RCC 7860 (cell line): Measurements from ENCODE around the gene SUSD2.
"Not testable (repeated sequence)": the region's sequence is repeated elsewhere in the genome, so short reads cannot be mapped to it uniquely, and the experiment has no call there.

Source experiments
- DNase-seq: peaks from one replicate; pipeline ENCODE4 v3.0.0-alpha.2; 2015; ENCODE audit warnings: low spot score
- FAIRE-seq: peaks from 2 replicates; lab custom pipeline; 2012; peaks lifted over from hg19 to GRCh38; lab: Jason Lieb, UNC

SUSD2 gene

DNA sequence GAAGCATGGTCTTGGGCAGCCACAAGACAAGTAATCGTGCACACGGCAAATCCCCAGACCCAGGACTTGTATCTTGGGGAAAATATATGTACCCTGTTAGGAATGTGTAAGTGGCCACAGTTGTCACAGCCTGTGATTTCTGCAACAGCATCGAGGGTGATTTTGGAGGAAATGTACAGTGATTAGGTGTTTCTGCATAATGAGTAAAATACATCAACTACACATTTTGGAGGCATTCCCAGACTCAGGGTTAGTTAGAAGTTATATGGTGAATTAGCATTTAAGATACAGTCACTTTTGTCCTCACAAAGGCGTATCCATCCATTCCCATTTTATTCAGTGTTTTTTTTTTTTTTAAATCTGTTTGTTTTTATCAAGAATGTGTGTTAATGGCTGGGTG, 28.4 kb downstream of the SUSD2 start:
- FAIRE-seq (no peak), DNase-seq (no peak)

DNA sequence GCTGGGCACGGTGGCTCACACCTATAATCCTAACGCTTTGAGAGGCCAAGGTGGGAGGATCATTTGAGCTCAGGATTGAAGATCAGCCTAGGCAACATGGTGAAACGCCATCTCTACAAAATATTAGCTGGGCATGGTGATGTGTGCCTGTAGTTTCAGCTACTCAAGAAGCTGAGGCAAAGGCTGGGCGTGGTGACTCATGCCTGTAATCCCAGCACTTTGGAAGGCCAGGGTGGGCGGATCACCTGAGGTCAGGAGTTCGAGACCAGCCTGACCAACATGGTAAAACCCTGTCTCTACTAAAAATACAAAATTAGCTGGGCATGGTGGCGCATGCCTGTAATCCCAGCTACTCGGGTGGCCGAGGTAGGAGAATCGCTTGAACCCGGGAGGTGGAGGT, 29.1 kb downstream of the SUSD2 start:
- not testable (repeated sequence) for DNase-seq, FAIRE-seq

DNA sequence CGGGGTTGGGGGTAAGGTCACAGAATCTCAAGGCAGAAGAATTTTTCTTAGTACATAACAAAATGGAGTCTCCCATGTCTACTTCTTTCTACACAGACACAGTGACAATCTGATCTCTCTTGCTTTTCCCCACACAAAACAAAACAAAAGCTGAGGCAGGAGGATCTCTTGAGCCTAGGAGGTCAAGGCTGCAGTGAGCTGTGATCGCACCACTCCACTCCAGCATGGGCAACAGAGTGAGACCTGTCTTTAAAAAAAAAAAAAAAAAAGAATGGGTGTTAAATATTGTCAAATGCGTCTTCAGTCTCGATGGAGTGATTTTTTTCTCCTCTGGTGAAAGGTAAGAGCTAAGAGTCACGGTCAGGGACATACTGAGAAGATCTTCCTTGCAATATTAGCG, 30.4 kb downstream of the SUSD2 start:
- FAIRE-seq, DNase-seq: not testable (repeated sequence)

DNA sequence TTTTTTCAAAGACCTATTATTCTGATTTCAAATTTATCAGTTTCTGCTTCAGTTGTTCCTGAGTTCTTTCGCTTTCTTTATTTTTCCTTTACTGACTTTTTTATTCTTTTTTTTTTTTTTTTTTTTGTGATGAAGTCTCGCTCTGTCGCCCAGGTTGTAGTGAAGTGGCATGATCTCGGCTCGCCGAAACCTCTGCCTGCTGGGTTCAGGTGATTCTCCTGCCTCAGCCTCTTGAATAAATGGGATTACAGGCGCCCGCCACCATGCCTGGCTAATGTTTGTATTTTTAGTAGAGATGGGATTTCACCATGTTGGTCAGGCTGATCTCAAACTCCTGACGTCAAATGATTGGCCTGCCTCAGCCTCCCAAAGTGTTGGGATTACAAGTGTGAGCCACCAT, 31.8 kb downstream of the SUSD2 start:
- FAIRE-seq, DNase-seq: not testable (repeated sequence)

DNA sequence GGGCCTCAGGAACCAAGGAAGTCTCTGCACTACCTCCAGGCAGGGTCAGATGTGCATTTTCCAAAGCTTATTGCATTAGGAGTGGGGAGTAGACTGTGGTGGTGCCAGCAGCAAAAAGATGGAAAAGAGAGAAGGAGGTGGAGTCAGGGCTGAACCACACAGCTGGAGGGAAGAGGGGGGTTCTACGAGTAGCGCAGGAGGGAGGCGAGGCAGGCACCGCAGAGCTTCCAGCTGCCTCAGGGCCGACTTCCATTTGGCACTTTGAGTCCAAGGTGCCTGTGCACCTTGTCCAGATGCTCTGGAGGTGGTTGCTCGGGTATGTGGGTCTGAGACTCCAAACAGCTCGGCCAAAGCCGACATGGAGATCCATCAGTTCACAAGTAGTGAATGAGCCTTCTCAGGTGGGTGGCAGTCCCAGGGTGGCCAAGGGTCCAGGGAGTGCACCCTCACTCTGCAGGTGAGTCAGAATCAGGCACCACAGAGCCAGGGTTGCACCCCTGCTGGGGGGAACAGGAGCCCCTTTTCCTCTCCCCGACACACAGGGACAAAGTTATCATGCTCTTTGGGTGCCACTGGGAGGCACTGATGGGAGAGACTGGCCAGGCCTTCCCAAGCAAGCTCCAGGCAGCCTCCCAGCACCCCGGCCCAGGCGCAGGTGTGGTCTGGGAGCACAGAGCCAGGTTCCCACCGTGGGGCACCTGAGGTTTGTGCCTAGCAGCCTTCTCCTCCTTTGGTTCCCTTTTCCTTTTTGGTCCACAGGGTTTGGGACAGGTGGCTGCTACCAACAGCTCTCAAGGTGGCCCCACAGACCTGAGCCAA, 33.4 kb downstream of the SUSD2 start:
- no peak for DNase-seq
- no peak for FAIRE-seq

DNA sequence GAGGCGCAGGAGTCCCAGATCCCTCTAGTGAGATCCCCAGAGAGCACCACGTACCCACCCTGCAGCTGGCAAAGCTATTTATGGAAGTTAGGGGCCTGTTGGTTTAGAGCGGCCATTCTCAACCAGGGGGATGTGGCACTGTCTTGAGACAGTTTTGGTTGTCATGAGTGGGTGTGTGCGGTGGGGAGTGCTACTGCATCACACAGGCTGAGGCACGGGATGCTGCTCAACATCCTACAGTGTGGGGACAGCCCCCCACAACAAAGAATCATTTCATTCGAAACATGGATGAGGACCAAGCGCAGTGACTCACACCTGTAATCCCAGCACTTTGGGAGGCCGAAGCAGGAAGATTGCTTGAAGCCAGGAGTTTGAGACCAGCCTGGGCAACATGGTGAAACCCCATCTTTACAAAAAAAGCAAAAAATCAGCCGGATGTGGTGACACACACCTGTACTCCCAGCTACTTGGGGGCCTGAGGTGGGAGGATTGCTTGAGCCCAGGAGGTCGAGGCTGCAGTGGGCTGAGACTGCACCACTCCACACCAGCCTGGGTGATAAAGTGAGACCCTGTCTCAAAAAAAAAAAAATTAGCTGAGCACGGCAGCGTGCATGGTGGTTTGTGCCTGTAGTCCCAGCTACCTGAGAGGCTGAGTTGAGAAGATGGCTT, 35.4 kb downstream of the SUSD2 start:
- FAIRE-seq: no peak

DNA sequence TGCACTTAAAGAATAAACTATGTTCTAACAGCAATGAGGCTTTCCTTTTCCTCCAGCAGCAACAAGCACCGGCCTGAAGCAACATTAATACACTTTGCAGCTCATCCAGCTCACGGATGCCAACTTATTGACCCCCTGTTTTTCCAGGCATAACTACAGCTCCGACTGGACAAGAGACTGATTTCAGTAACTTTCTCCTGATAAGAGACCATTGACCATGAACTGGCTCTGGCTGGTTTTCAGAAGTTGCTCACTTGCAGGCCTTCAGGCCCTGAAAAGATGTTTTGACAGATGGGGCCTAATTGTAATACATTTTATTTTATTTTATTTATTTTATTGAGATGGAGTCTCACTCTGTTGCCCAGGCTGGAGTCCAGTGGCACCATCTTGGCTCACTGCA, 36.1 kb downstream of the SUSD2 start:
- no peak for FAIRE-seq
- DNase-seq: no peak

More for the DNA sequence above, 35.4 kb downstream of the SUSD2 start:
- DNase-seq: no peak

DNA sequence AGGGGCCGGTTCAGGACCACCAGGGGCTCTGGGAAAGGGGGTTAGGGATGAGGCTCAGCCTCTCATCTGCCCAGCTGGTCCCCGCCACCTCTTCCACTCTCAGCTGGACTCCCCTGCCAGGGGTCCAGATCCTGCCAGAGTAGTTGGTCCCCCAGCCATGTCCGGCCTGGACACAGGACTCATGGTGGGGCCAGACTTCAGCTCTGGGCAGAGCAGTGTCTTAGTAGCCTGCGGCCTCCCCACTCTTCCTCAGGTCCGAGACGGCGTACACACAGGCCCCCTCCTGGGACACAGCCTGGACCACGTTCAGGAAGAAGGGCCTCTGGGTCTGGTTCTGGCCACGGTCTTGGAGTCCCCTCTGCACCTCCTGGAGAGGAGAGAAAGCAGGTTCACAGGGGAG, 38.5 kb downstream of the SUSD2 start:
- no peak for DNase-seq
- FAIRE-seq: no peak

DNA sequence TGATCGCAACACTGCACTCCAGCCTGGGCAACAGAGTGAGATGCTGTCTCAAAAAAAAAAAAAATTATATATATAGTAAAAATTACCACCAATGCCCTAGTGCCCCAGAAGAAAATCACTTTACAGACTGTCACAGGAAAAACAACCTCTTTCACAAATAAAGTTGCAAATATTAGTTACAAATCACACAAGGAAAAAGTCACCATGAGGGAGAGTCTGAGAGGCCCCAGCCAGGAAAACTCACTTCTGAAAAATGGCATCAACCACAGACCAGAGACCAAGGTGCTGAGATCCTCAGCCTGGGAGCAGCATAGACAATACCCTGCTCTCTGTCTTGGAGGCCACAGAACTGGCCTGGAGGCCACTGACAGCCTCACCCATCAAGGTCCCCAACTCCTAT, 43.2 kb downstream of the SUSD2 start:
- DNase-seq: no peak
- no peak for FAIRE-seq

DNA sequence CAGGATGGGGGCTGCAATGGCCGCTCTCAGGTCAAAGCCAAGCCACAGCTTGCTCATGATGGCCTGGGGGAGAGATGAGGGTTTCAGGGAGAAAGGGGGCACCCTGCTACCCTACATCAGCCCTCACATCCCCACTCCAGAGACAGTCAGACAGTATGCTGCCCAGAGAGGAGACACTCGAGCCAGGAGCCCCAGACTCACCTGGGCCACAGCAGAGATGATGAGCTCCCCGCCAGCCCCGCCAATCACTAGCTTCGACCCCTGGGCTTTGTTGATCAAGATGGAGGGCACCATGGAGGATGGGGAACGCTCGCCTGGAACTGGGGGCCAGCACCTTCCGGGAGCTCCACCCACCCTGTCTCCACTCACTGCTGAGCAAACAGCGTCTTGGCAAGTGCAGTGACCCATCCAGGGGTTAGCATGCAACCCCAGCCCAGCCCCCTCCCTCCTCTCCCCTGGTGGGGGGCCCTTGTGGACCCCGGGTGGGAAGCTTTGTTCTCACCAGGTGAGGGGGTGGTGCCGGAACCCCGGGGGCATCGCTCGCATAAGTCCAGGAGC, 43.8 kb downstream of the SUSD2 start:
- DNase-seq (no peak), FAIRE-seq (no peak)

DNA sequence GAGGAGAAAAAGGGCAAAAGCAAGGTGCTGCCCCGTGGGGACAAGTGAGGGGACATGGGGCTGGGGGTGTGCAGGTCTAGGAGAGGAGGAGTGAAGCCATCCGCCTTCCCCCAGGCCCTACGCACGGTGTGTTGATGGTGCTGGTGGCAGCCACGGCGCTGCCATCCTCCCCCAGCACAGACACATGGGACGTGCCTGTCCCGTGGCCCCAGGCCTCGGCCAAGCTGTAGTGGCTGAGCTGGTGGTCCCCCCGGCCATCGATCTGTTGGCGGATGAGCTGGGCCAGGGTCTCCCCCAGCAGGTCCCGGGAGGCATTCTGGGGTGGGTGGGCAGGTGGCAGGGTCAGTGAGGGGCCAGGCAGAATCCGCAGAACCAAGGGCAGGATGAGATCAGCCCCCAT, 44.7 kb downstream of the SUSD2 start:
- no peak for FAIRE-seq
- no peak for DNase-seq

DNA sequence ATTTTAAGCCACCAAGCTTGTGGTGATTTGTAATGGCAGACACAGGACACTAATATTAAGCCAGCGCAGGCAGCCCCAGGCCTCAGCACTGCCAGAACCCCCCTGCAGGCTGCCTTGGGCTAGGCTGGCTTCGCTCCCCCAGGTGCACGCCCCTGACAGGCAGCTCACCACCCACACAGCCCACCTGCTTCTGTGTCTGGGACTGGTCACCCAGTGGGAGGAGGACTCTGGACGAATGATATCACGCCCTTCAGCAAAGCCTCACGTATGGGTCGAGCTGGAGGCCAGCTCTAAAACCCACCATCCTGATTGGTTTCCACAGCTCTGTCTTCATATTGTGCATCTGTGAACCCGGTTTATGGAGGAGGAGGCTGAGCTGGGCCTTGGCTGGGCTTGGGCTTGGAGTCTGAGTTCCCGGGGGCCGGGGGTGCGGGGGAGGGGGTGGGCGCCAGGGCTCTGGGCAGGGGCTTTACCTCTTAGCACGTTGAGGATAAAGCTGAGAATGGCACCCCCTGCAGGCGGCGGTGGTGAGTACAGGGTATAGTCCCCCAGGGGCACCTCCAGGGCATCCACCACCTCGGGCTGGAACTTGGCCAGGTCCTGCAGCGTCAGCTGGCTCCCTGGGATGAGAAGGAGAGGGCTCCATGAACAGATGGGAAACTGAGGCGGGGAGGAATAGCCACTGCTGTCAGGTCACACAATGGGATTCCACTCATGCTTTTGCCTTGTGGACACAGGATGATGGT, 49.8 kb downstream of the SUSD2 start:
- no peak for FAIRE-seq

DNA sequence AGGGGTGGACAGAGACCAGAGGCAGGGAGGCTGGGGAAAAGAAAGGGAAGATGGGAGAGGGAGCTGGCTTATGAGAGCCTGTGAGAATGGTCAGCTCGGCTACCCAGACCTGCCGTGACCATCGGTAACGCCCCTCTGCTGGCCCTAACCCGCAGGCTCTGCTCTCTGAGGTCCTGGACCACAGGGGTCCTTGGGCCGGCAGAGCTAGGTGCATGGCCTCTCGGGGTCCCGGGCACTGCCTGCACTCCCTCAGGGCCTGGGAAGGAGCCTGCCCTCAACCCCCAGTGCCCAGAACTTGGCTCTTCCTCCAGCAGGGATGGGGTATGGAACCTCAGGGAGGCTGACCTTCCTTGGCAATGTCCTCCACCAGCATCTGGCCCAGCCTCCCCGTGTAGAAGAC, 50.4 kb downstream of the SUSD2 start:
- FAIRE-seq: no peak

More for the DNA sequence above, 49.8 kb downstream of the SUSD2 start:
- DNase-seq: no peak

DNA sequence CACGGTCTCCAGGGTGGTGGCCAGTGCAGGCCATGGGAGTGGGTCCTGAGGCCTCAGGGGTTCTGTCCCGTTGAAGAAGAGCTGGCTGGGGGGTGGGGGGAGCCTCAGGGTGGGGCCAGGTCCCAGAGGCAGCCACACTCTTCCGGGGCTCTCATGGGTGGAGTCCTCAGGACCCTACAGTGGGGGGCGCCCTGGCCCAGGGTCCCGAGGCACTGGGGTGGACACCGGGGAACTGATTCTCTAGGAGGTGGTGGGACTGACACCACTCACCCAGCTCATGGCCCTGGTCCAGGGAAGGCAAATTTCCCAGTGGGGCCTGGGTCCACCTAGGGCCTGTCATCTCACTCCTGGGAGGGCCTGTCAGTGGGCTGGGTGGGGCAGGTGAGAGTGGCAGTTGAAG, 50.8 kb downstream of the SUSD2 start:
- FAIRE-seq (no peak), DNase-seq (no peak)

More for the DNA sequence above, 50.4 kb downstream of the SUSD2 start:
- DNase-seq: no peak

DNA sequence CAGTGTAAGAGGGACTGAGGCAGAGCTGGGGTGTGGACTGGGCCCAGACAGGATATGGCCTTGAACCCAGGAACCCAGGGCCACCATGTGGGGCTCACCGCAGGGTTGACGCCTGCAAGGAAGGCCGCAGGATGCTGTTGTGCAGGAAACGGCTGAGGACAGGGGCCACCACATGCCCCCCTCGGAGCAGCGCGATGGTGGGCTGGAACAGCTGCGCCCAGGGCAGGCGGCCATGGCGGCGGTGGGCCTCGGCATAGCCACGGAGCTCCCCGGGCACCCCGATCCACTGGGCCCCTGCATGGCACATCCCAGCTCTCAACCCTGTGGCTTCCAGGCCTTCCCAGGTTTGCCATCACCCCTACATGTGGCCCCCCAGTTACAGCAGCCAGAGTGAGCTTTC, 51.4 kb downstream of the SUSD2 start:
- no peak for DNase-seq
- no peak for FAIRE-seq

DNA sequence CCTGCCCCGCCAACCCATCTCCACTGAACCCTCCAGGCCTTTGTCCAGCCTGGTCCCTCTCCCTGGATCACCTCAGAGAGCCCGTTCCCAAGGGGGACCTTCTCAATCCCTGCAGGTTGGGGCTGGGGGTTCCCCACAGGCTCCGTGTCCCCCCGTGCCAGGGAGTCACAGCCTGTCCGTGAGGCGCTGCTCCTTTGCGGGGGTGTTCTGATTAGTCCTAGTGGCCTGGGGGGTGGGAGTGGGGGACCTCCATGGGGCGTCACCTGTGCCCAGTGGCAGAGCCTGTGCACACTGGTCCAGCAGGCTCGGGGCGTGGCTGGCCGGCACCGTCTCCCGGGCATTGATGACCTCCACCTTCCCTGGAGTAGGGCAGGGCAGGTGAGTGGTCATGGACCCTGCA, 51.9 kb downstream of the SUSD2 start:
- DNase-seq: no peak
- FAIRE-seq: no peak

DNA sequence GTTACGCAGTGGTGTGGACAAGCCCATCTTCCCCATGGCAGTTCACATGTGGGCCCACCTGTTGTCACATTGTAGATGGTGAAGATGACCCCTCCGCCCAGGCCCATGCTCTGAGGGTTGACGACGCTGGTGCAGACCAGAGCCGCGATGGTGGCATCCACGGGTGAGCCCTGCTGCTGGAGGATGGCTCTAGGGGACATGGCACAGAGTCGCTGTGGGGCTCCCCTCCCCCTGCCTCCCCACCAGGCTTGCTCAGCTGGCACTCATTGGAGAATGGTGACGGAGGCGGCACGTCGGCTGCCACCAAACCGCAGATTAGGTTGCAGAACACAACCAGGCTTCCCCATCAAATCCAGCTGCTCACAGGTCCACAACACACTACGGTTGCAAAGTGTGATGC, 52.5 kb downstream of the SUSD2 start:
- FAIRE-seq (no peak), DNase-seq (no peak)

DNA sequence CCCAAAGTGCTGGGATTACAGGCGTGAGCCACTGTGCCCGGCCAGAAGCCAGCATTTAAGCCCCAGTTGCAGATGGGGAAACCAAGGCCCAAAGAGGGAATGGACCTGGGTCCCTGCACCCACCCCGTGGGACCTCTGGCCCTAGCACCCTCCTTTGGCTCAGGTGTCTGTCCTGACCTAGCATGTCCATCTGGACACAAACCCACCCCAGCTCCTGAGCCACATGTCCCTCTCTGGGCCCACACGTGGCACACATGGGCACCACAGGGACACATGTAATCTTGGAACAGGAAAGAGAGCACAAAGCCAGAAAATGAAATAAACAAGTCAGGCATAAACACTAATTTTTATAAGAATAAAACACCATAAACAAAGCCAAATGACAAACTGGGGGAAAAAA, 54.0 kb downstream of the SUSD2 start:
- no peak for FAIRE-seq

DNA sequence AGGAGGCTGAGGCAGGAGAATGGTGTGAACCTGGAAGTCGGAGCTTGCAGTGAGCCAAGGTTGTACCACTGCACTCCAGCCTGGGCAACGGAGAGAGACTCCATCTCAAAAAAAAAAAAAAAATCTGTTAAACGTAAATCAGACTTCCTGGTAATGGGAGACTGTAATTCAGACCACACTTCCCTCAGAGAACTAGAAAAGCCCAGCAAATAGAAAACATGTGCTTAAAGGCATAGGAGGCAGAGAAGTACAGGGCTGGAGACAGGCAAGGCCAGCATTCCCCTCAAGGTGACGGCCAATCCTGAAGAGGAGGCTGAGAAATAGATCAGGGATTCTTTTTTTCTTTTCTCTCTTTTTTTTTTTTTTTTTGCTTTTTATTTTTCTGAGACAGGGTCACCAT, 55.4 kb downstream of the SUSD2 start:
- FAIRE-seq (no peak), DNase-seq (no peak)

More for the DNA sequence above, 54.0 kb downstream of the SUSD2 start:
- no peak for DNase-seq

DNA sequence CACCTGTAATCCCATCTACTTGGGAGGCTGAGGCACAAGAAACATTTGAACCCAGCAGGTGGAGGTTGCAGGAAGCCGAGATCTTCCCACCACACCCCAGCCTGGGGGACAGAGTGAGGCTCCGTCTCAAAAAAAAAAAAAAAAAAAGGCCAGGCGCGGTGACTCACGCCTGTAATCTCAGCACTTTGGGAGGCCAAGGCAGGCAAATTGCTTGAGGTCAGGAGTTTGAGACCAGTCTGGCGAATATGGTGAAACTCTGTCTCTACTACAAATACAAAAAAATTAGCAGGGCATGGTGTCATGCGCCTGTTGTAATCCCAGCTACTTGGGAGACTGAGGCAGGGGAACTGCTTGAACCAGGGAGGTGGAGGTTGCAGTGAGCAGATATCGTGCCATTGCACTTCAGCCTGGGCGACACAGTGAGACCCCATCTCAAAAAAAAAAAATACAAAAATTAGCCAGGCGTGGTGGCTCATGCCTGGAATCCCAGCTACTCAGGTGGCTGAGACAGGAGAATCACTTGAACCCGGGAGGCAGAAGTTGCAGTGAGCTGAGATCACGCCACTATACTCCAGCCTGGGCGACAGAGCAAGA, 56.9 kb downstream of the SUSD2 start:
- FAIRE-seq, DNase-seq: not testable (repeated sequence)
